GM03348 (cell line): ENCODE data around the gene ITPR3.

Experiments
- DNase-seq: peaks from one replicate; pipeline ENCODE4 v3.0.0; 2012; ENCODE audit warnings: low spot score

The ITPR3 gene

DNA sequence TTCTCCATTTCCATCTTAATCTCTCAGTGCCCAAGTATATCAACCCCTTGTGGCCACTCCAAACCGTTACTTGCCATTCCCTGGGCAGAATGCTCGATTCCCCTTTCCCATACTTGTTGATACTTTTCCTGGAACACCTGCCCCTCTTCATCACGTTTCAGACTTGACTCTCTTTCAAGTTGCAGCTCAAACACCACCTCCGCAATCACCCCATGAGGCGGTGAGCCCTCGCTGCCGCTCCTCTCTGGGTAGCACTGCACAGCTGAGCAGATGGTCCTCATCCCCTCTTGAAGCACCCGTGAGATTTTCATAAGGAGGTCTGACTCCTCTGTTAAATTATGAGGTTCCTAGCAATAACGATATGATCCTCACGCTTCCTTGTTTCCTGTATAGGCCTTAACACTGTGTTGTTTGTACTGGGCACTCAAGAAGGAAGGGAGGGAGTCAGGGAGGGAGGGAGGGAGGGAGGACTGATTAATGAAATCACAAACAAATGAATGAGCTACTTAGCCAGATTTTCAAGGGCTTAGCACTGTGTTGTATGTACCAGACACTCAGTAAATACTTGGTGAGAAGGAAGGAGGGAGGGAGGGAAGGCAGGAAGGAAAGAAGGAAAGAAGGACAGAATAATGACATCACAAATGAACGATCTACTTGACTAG is 98.3 kb downstream of the ITPR3 start:
- DNase-seq: no peak

DNA sequence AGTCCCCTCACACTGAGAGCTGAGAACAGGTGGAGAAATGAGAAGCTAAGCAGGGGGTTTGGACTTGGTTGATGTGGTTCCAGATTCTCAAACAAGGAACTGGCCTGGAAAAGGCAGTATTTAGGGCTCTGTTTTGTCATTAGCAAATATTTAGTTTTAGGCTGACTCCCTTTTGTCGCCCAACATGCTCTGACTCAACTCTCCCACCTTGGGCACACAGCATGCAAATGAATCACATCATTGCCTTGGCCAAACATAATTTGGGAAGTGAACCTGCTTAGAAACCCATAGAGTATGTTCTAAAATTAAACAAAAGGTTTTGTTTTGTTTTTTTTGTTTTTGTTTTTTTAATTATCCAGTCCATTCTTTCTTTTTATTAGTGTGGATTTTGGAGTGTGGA is 99.9 kb downstream of the ITPR3 start:
- no peak for DNase-seq

DNA sequence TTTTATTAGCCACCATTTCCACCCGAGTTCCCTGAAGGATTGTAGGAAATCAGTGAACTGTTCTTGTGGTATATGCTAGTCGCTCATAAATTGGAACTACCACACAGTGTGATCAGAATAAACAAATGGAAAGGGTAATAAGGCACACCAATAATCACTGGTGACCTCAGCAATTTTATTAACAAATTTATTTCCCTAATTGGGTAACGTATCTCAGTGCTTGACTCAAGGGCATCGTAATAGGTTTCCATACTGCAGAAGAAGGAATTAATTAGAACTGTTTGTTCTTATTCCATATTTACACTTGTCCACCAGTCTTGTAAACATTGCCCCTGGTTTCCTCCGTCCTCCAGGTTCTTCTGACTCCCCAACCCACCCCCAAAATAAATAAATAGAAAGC is 100.4 kb downstream of the ITPR3 start:
- DNase-seq: no peak

DNA sequence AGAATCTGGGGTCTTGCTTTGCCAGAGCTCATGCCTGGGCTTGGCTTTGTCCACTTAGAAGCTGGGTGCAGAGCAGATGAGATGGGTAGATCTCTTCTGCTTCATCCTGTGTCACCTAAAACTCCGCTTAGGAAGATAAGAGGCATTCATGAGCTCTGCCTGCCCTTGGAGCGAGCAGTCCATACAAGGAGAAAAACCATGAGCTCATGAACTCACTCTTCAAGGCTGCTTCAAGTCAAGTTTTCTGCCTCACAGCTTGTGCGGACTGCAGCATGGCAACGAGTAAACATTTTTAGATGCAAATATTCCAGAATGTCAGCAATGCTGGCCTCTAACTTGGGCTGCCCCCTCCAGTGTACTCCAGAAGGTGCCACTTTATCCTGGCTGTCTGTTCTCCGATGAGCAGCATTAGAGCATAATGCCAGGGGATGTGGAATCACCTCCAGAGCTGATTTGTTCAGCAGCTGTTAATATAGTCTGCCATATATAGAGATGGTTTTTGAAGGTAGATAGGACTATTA is 101.0 kb downstream of the ITPR3 start:
- no peak for DNase-seq

DNA sequence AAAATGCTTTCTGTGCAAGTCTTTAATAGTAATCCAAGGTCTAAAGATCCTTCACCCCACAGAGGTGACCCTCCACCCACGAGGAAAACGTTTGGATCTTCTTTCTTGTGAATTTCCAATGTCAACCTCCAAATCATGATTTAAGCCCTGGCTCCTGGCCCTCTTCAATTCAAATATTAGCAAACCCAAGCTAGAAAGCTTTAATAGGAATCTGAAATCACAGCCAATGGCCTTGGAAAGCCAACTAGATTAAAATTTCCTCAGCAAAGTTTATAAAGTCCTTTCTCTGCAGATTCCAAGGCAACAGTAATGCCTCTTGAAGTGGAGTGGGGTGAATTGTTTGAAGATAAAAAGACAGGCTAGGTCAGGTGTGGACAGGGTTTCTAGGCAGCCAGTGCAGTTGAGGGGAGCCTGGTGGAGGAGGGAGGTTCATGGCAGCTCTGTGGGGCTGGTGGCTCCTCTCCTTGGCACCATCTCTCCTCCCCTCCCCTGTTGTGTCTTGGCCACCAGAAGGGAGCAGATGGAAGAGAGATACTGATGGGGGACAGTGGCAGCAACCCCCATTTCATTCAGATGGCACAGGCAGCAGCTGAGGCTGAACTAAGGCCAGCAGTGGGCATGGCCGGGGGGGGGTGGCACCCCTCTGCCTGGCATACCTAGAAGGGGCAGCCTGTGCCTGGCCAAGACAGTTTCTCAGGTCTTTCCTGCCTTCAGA is 102.4 kb downstream of the ITPR3 start:
- DNase-seq: no peak

DNA sequence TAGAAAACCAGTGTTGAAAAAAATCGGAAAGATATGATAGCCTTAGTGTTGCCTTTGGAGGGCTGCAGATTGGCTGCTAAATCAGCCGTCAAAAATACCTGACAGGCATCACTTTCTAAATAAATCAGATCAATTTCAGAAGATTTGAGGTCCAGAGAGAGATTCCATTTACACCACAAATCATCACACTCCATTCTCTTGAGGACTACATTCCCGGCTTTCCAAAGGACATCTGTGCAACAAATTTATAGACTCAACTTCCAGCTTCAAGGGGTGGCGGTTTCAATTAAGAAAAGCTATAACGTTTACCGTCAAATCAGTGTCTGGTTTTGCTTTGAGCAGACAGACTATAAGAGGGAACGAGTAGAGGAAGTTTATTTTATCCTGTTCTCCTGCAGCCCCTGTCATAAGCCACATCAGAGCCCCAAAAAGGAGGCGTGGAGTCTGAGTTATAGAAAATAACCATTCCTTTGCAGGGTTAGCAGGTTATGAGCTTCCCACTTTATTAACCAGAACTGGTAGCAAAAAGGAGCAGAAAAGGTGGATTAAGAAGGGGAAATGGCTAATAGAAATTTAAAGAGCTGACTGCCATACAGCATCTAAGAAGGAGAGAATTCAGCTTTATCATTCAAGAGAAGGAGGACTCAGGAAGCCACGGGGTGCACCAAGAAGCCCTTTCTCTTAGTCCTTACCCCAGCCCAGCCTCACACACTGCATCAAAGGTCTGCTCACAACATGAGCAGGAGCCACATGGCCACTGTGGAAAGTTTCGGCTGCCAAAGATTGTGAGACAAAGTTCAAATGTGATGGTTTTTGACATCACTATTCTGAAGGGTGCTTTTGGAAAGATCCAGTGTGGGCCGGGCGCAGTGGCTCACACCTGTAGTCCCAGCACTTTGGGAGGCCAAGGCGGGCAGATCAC is 103.2 kb downstream of the ITPR3 start:
- no peak for DNase-seq

DNA sequence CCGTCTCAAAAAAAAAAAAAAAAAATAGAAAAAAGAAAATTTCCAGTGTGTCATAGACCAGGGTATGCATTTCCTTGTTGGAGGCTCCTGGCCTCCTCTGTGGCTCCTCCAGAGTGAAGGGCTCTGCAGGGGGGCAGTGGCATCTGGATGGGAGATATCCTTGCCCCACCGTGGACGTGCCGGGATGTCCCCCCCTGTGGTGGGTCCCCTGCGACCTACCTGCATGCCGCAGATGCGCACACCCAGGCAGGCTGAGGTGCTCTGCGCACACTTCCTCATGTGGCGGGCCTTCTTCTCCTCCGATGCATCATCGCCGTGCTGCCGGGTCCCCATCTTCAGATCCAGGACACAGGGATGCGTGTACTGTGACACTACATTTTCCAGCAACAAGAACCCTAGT is 104.1 kb downstream of the ITPR3 start:
- no peak for DNase-seq

DNA sequence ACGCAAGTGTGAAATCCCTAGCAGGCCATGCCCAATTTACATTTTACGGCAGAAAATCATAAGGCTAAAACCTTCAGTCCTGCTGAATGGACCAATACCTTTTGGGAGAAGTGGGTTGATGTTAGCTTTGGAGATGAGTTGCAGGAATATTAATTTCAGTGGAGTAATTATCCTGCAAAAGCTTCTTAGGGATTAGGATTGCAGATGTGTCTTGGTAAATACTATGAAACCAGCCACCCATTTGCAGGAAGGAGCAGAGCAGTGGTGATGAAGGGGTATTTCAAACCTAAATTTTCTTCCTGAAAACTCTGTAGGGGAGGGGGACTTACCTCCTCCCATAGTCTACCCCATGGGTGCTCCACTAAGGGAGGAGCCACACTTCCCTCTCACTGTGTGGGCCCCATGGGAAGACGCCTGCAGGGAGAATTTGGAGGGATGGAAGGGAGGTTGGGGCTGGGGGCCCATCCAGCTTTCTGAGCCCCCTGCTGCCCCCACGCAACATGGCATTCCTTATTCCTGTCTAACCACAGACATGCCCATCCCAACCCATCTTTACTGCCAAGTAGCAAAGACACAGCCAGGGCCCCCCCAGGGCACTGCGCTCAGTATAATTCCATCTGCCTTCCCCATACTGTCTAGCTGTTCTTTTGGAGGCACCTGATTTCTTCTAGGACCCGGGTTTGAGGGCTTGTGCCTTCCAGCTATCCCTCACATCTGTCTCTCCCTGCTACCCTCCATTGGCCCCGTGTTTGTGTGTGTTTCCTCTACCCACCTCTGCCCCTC is 105.0 kb downstream of the ITPR3 start:
- no peak for DNase-seq

DNA sequence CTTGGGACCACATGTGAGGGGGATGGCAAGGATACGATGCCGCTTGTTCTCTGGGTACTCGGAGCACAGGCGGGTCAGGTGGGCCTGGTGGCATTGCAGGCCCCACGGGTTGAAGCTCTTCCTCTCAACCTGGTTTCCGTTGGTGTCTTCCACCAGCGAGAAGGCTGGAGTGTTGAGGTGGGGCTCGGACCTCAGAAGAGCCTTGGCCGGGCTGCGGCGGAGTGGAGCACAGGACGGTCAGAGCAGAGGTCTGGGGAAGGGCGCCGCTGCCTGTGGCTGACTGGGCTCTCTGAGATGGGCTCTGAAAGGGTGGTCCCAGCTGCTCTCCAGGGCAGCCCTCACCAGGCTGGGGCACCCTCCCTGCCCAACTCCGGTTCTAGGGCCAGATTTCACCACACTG is 105.6 kb downstream of the ITPR3 start:
- no peak for DNase-seq

DNA sequence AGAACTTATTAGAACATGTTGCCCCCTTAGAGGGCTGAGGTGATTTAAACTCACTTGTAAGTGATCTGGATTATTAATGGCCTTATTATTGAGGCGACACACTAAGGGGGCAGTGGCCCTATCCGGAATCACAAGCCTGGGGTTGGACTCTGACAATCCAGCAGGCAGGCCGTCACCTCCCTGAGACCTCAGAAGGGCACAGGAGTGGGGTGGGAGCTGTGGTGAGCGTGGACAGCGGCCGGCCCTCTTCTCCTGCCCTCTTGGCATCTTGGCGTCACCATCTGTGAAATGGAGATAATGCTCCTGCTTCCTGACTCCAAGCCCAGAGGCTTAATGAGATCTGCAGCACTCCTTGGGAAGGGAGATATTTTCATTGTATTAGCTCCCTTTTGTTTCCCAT is 106.0 kb downstream of the ITPR3 start:
- DNase-seq: no peak

DNA sequence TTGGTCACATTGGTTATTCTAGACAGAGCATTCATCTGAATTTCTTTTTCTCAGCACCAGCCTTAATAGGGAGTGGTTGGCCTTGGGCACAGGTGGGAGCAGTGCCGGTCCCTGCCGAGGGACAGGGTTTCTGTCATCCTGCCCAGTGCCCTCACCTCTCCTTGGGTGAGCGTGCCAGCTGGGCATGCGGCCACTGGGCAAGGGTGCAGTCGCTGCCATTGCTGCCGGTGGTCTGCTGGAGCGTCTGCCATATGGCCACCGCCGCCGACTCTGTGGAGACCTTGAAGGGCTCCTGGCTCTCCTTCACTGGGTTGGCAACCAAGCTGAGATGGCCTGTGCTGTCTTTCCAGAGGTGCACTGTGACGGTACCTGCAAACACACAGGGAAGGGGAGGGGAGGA is 106.8 kb downstream of the ITPR3 start:
- DNase-seq: no peak

DNA sequence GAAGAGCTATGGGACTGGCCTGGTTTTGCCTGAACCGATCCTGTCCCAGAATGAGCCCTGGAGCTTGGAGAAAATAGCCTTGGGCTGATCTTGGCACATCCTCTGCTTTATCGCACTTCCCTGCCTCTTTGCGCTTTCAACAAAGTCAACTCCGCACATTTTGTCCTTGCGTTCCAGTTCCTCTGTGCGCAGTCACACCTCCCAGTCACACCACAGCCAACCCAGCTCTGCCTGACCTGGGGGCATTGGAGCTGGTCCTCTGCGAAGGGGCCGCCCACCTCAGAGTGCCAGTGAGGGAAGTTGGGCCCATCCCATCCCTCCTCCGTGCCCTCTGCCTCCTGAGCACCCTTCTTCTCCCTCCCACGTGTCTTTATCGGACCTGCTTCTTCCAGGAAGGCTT is 107.3 kb downstream of the ITPR3 start:
- DNase-seq: no peak

DNA sequence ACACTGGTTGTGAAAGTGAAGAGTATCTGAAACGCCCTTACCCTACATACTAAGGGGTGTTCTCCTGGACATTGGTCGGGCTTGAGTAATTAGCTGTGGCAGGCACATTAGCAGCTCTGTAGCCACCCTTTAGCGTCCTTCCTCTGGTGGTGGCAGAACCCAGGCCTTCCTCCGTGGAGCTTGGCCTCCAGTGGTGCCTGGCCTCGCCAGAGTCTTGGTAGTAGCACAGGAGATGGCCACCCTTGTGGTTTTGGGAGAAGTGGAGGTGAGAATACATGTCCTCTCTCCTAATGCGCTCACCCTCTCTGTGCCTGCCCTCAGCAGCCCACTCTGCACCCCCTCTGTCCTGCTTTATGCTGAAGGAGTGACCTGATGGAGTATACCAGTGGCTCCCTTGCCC is 107.9 kb downstream of the ITPR3 start:
- no peak for DNase-seq

DNA sequence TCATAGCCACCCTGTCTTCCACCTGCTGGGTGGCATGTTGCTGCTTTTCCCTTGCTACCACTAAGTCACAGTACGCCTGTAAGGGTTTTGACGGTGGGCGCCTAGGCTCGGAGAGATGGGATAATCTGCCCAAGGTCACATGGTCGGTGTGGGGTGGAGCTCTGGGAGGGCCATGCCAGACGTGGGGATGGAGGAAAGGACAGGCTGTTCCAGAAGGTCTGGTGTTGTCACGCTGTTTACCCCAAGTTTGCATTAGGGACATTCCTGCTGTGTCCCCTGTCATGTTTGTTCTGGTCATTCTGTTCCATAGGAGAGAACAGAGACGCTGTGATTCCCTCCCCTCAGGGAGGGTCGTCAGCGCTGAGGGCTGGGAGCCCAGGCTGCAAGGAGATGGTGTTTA is 109.5 kb downstream of the ITPR3 start:
- DNase-seq: no peak

DNA sequence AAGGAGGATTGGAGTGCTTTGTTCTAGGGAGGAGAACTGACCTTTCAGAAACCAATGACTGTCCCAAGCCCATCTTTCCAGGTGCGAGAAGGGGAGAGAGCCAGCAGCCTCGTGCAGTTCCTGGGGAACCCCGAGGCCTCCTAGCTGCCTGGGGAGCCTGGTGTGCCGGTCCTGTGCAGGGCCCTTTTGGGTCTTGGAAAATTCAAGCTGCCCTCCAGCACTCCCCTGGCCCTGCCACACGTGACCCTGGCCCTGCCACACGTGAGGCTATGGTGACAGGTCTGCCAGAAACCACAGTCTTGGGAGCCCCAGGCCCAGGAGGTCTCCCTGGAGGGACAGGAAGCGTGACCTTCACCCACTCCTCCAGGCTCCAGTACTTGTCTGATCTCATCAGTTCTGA is 109.9 kb downstream of the ITPR3 start:
- no peak for DNase-seq

DNA sequence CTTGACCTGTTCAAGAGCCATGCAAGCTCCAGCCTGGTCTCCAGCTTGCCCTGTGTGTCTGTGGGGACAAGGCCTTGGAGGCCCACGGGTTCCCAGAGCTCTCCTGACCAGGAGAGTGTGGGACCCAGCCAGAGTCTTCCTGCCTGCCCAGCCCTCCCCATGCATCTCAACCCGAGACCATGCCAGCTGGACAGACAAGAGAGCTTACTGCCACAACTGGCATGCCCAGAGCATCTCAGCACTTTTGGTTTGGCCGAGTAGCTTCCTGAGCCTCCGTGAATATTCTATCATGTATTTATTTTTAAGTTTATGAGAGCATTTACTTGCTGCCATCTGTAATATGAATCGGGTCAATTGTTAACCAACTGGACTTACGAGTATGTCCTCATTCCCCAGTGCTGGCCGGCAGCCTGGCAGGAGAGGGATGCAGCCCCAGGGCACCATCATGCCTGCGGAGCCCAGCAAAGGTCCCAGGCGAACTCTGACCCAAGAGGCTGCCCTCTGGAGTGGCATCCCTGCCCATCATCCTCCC is 110.7 kb downstream of the ITPR3 start:
- no peak for DNase-seq

DNA sequence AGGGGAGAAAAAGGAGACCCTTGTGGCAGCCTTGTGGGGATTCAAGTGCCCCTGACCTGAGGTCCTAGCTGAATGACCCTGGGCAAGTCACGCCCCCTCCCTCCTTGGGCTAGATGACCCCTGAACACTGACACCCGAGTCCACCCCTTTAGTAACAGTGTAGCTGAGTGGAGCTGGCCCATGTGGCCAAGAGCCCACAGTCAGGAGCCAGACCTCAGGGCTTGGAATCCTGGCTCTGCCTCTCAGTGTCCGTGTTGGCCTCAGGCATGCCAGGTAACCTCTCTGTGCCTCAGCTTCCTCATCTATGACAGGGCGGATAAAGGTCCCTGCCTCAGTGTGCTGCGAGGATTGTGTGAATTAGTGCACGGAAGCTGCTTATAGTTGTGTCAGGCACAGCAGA is 111.3 kb downstream of the ITPR3 start:
- DNase-seq: no peak

DNA sequence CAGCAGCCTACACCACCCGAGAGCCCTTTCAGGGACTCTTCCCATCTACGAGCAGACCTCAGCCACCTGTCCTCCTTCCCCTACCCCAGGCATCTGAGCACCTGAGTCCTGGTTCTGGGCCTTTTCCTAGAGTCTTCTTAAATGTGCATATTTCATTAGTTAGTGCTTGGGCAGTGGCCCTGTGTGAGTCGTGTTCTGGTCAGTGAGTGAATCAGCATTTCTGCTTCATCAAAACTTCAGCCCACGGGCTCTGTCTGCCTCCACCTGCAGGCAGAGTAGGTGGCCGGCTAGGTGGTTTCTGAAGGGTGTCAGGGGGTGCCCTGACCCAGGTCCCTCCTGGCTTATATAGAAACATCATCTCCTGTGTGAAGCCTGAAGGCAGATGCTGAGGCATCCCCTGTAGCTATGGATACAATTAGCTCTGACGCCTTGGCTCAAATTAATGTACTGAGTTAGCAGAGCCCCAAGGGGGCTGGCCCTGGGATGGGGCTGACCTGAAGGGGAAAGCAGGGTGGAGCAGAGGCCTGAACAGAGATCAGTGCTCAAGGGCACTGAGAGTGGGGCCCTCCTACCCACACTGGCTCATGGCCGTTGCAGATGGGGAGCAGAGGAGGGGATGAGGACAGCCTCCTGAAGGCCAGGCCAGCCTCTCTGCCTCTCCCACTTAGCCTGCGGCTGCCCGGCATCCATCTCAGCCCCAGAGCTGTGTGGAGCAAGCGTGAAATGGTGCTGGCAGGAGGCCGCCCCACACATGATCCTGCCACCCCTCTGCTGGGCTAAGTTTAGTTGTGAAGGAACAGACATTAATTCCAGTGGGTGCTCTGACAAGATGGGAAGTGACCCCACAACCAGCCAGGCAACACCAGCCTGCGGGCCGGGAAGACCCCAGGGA is 111.9 kb downstream of the ITPR3 start:
- peak; percentile 30 for DNase-seq

DNA sequence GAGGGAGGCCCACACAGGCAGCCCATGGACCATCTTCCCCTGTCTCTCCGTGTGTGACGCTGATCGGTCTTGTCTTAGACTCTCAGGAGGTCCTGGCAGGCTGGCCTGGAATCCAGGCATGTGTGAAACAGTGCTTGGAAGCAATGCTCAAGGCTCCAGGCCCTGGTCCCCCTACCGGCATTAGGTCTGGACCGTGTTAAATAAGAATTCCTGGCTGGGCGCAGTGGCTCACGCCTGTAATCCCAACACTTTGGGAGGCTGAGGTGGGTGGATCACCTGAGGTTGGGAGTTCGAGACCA is 112.5 kb downstream of the ITPR3 start:
- DNase-seq: no peak

DNA sequence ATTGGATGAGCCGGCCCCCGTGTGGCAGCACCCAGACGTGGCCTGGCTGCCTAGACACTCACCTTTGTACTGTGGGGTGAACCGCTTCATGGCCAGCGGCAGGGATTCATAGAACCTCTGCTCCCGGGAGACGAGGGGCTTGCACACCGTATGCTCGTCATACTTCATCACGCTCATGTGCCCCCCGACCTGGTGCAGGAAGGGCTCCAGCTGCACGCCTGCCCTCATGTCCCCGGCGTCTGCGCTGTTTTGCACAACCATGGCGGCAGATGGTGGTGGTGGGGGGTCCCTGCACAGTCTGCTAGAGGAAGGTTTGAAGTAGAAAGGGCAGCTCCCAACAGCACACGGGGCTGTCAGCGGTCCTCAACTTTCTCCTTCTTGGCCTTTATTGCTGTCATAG is 114.1 kb downstream of the ITPR3 start:
- DNase-seq: no peak
